GM21786 (cell line): ENCODE measurements around the gene SYT7.

Experiments
- ATAC-seq: cut with Tn5 transposase; IDR thresholded peaks from one replicate; pipeline ENCODE4 v1.9.1; 2021; ENCODE audit not compliant: unreplicated experiment

SYT7 gene

DNA sequence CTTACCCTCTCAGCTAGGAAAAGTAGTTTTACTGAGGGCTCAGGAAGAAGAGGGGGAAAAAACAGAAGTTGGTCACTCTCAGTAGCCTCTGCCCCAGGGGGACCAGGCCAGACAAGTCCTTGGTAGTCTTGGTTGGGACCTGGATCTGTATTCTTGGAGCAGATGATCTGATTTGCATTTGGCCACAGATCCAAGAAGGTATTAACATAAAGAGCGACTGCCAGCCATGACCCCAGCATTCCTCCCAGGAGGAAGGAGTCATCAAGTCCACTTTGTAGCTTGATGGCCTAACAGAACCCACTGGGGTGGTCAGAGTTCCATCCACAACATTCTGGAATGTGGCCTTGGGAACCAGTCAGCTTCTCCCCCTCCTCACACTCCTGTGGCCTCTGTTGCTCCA lies 78.4 kb downstream of the SYT7 start:
- ATAC-seq: no peak

DNA sequence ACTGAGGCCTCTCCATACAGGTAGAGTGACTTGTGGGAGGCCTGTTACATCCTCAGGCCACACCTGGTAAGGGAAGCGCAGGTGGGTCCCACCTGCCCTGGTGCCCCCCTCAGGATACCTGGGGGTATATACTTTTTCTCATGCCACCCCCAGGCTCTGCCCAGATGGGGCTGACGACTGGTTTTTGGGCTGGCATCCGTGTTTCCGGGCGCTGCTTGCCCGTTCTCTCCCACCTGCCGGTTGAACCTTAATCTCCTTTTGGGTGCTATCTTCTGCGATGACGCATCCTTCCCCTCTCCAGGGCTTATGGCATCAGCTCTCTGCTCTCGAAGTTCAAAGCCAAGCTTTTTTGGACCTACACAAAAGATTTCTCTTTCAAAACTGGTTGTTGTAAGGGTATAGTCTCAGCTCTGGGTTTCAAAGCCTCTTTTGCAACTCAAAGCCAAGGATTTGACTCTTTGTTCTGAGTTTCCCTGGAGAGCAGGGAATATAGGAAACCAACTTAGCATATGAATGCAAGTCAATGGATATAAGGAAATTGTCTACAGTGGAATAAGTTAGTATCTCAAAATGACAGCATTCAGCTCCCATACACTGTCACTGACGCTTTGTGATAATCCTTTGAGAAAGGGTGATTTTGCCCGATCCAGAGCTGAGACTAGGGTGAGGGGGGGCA lies 80.9 kb downstream of the SYT7 start:
- no peak for ATAC-seq

DNA sequence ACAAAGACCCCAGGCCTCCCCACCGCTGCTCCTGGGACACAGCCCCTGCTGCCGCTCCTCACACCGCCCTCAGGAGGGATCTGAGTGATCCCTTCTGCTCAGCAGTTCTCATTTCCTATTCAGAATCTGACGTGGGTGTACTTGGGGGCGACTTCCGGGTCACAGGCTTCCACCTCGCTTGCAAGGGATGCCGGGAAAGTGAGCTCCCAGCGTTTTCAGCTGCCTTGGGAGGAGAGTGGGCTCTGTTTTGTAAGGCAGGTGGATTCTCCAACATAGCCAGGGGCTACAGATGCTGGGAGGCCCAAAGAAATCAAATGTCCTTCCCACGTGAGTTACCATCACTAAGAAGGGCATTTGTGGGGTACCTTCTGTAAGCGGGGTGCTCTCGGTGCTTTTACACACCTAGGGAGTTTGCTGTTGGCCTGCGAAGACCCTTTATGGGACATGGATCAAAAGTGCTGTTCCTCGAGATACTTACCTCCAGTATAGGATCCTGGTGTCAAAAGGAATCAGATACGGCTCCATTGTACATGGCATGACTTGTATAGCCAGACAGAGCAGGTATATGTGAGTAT lies 82.0 kb downstream of the SYT7 start:
- no peak for ATAC-seq

DNA sequence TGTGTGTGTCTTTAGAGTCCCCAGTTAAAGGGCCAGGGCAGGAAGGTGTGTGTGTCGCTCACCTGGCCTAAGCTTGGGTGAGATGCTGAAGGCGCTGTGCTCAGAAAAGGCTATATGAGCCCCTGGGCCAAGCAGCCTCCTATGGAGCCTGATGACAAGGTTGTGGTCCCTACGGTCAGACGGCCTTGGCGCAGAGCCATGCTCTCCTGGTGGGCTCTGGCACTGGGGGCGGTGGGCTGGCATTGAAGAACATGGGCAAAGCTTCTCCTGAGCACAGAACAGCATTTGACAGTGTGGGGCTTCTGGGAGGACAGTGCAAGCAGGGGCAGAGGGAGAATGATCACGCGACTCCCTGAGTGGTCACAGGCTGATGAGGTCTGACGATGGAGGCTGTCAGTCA lies 83.0 kb downstream of the SYT7 start:
- no peak for ATAC-seq

DNA sequence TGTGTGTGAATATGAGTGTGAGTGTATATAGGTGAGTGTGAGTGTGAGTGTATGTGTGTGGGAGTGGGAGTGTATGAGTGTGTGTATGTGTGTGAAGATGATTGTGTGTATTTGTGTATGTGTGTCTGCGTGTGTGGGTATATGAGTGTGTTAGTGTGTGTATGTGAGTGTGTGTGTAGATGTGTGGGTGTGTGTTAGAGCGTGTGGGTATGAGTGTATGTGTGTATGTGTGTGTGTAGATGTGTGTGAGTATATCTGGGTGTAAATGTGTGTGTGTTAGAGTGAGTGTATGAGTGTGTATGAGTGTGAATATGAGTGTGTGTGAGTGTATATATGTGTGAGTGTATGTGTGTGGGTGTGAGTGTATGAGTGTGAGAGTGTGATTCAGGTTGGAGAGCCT lies 83.4 kb downstream of the SYT7 start:
- ATAC-seq: no peak

DNA sequence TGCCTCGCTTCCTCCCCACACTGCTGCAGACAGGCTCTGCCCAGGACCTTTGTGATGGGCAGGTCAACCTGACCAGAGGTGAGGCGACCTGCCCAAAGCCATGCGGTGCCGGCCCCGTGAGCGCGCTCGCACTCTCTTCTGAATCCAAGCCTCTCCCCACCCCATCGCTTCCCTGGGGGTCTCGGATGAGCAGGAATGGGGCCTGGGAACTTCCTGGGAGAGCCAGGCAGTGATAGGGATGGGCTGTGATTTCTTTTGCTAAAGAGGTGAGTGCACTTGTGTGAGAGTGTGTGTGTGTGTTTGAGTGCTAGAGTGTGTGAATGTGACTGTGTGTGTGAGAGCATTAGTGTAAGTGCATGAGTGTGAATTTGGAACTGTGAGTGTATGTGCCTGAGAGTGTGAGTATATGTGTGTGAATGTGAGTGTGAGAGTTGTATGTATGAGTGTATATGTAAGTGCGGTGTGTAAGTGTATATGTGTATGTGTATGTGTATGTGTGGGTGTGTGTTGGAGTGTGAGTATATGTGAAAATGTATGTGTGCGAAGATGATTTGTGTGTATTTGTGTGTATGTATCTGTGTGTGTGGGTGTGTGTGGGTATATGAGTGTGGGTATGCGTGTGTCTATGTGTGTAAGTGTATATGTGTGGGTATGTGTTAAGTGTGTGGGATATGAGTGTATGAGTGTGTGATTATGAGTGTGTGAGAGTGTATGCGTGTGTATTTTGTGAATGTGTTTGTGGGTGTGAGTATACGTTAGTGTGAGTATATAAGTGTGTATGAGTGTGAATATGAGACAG lies 84.1 kb downstream of the SYT7 start:
- no peak for ATAC-seq

DNA sequence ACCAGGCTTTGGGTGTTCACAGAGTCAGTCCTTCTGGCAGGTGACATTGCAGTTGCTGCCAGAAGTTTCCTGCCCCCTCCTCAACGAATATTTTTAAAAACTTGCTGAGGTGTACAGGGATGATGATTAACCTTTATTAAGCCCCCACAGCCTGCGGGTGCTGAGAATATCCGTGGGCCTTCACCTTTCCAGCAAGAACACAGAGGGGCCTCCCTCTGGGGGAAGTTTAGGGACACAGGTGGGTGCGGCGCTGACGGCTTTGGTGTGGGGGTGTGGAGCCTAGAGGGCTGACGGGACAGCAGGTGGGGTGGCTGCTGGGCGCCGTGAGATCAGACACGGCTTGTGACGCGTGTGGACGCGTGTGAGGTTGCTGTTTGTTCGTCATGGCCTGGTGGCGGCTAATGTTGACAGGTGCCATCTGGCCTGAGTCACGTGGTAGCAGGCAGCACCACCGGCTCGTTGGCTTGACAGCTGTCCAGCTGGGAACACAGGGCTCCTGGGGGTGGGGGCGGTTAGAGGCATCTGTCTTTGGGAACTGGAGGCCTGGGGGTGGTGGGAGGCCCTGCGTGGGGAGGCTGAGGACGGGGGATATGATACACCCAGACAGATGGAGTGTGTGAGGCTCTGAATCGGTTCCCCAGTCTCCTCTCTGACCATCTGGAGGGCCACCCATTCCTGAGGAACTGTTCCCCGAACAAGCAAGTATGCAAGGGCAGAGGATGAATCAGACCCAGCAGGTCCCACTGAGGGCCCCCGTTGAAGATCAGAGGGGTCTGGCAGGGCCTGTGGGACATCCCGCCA lies 84.9 kb downstream of the SYT7 start:
- ATAC-seq: no peak

DNA sequence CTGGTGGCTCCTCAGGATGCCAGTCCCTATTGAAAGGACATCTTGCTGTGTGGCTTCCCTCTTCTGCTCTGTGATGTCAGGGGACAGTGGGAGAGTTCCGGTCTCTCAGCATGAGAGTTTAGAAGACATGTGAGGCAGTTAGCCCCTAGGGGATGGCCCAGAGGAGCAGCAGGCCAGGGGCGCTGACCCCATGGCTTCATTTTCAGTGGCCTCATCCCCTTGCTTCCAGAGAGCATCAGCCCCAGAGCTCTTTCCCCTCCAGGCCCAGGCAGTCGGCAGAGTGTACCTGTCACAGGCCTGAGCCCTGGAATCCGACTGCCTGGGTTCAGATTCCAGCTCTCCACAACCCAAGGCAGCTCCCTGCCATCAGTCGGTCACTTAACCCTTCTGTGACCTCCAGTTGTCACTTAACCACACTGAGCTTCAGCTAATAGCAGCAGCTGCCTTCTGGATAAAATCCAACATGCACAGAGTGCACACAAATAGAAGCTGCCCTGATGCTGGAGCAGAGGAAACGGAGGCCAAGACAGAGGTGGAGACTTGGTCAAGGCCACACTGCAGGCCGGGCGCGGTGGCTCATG lies 86.4 kb downstream of the SYT7 start:
- ATAC-seq: no peak

DNA sequence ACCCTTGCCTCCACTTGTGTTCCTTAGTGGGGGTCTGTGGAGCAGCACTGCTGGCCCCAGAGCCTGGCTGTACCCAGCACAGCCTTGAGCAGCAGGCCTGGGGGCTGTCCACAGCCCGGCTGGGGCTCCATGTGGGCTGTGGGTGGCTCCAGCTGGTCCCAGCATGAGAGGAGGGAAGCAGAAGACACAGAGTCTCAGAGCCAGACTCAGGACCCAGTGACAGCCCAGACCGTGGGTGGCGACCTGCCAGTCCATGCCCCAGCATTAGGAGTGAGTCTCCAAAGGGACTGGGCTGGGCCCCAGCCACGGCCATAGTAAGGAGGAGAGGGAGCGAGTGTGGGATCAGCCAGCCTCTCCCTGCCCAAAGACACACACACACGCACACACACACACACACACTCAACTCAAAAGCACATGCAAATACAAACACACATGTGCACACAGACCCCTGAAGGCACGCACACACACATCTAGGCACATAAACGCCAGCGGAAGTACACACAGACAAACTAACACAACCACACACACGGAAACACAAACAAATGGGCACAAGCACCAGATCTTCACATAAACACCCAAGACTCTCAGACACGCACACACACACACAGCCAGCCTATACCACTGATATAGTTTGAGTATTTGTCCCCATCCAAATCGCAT lies 89.0 kb downstream of the SYT7 start:
- ATAC-seq: no peak

DNA sequence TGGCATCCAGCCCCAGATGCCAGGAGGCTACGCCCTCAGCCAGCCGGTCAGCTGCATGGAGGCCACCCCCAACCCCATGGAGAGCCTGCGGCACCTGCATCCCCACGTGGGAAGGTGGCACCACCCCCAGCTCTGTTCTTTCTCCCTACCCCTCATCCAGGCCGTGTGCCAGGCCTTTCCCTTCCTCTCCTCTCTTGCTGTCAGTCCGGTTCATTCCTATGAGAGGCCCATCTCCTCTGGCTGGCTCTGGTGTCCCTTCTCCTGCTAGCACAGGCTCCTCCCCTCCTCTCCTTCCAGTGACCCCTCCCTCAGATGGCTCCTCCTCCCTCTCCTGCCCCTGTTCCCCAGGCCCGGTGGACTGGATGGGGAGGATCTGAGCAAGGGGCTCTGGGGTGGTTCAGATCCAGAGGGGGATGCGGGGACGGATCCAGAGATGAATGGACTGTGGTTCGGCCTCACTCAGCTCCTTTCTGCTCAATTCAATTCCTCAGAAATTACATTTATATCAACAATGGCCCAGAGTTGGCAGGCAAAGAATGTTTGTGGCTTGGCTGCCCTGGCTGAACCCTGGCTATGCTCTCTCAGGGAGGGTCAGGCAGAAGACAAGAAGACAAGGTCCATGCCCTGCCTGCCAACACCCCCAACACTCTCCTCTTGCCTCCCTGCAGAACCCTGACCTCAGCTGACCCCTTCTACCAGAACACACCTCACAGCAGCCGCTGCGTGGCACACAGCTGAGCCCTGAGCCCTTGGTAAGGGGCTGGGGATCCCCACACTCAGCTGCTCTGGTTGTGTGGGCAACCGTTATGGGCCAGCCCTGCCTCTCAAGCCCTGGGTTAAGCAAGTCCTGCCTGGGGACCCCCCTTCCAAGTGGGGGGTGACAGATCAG lies 90.8 kb downstream of the SYT7 start:
- ATAC-seq: no peak

DNA sequence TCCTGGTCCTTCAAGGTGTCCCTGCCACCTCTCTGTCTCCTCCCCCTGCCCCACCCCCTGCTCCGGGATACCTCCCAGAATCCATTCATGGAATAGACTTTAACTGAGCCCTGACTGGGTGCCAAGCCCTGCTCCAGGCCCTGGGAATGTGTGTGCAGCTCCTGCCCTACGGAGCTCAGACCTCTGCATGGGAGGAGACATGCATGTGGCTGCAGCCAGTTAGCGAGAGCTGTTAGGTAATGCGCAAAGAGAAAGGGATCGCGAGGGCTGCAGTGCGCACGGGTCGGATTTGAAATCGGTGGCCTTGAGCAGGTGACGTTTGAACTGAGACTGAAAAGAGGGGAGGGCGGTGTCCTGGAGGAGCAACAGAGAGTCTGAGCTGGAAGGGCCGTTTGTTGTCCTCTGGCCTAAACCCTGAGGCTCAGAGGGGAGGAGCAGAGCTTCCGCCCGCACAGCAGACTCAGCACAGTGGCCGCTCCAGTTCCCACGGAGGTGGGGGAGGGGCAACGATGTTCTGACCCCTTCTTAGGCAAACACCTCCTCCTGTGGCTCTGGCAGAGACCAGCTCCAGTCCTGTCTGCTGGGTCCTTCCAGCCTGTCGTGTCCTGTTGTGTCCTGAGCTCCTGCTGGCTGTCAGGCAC lies 92.1 kb downstream of the SYT7 start:
- ATAC-seq: no peak

DNA sequence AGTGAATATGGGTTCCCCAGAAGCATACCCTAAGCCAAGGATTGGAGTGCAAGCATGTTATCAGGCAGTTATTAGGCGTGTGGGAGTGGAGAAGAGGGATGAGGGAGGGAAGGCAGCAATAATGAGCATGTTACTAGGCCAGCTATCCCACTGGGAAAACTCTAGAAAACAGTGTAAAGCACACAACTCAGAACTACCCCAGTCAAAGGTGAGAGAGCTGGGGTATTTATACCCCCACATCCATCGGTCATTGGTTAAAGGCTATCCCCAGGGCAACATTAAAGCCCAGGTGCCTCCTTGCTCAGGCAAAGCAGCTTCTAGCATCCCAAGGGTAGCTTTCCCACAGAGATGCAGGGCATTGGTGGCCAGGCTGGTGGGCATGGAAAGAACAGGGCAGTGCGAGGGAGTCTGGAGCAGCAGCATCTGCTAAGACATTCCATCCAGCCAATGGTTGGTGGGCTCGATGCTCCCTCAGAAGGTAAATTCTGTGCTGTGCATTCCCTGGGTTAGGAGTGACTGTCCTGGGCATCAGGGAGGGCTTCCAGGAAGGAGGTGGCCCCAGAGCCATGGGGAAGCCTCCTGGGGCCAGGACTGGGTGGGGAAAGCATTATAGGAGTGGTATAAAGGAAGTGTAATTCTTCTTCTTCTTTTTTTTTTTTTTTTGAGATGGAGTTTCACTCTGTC lies 93.4 kb downstream of the SYT7 start:
- no peak for ATAC-seq

DNA sequence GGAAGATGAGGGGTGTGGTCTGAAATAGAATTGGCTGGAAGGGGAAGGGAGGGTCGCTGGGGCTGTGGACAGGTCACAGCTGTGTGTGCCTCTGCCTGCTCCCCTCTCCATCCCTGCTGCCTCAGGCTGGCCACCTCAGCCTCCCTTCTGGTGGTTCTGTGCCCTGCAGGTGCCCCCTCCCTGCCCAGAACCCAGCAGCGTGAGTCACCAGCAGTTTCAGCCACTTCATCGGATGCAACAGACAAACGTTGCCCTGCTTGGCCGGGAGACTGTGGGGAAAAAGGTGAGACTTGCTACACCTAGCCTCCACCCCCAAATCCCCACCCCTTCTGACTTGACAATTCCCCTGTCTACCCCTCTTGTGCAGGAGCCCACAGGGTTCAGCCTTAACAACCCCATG lies 94.1 kb downstream of the SYT7 start:
- no peak for ATAC-seq

DNA sequence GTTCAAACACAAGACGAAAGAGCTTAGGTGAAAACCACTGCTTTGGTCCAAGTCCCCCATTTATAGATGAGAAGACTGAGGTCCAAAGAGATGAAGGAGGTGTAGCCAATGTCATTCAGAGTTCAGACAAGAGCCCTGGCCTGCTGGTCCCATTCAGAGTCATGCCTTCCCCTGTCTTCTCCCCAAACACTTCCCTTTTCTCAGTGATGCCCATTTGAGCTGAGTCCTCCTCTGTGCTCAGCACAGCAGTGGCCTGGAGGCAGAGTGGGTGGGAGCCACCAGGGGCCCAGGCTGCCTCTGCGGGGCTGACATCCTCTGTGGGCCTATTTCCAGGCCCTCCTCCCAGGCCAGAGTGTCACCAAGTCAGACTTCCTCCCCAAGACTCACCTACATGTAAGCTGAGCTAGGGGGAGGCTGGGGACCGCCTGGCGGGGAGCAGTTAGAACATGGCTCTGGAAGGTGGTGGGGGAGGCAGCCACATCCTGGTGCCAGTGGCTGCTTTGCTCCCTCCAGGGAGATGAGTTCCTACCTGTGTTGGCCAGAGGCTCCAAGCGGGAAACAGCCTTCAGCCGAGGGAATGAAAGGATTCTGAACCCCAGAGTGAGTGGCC lies 94.8 kb downstream of the SYT7 start:
- ATAC-seq: no peak

DNA sequence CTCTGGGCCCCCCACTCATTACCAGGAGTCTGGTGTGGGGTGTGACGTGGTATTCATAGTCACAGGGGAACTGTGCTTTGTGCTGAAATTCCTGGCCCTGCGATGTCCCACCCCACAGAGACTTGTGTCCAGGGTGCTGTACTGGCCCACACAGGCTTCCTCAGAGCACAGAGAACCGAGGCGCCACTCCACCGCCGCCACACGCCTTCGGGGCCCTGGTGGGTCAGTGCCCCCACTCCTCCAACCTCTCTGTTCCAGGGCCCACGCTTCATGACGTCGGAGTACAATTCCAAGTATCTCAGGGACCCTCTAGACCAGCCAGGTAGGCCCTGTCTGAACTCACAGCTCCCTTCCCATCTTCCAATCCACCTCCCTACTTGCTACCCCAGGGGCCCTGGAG lies 95.8 kb downstream of the SYT7 start:
- ATAC-seq: no peak

DNA sequence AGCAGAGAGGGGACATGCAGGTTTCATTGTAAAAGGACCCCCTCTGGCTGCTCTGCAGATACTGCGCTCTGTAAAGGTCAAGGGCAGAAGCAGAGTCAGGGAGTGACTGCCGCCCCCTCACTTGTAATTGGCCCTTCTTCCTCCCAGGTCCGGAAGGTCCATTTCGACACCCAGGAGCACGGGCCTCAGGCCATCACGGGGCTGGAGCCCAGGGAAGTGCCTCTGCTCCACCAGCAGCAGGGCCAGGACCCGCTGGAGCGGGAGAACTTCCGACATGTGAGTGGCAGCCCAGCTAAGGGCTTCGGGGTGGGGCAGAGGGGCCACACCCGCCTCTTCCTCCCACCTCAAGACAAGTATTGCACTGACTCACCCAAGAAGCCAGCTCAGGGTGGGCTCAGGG lies 96.3 kb downstream of the SYT7 start:
- no peak for ATAC-seq

DNA sequence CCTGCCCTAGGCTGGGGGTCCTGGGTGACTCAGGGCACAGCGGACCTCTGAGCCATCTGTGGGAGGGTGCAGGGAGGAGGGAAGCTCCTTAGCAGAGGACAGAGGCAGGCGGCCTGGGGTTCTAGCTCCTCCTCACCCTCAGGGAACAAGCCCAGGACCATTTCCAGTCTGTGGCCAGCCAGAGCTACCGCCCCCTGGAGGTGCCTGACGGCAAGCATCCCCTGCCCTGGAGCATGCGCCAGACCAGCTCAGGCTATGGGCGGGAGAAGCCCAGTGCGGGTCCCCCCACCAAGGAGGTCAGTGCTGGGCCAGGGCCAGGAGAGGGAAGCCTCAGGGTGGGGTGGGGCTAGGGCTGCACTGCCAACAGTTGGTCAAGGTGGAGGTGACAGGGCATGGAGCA lies 98.4 kb downstream of the SYT7 start:
- ATAC-seq: no peak

DNA sequence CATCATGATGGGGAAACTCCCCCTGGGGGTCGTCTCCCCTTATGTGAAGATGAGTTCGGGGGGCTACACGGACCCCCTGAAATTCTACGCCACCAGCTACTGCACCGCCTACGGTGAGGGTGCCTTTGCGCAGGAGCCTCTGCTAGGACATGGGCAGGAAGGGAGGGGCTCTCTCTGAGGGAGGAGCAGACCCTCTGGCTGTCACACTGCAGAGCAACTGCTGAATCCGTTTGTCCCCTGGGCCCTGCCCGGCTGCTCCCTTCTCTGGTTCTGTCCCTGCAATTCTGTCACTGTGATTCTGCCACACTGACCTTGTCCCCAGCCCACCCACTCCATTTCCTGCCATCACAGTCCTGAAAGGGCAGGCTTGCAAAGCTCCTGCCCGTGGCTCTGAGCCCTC lies 99.1 kb downstream of the SYT7 start:
- ATAC-seq: no peak
